H9 (cell line): ENCODE measurements around the gene SLC17A3. TPM values are rescaled to one million over a fixed set of nuclear protein-coding genes. Genes with fewer than 3 reads are reported as not detected.

Experiments used
- DNase-seq: peaks from one replicate; pipeline ENCODE4 v3.0.0-alpha.2; 2017
- H2AFZ ChIP-seq: one replicate; pipeline ENCODE4 v1.6.1; 2013; ENCODE audit warnings: mild to moderate bottlenecking, low read length, control low read depth, moderate library complexity
- H2AK5ac ChIP-seq: 2 replicates; pipeline ENCODE4 v1.6.1; 2013; ENCODE audit warnings: low read length, control low read depth, mixed read lengths; ENCODE audit not compliant: insufficient read length
- H2BK120ac ChIP-seq: one replicate; pipeline ENCODE4 v1.6.1; 2013; ENCODE audit warnings: low read depth, mild to moderate bottlenecking, low read length, control low read depth, inconsistent platforms; ENCODE audit not compliant: poor library complexity, severe bottlenecking
- H2BK12ac ChIP-seq: 2 replicates; pipeline ENCODE4 v1.6.1; 2013; ENCODE audit warnings: low read length, control low read depth, mixed read lengths, low read depth; ENCODE audit not compliant: insufficient read length
- H2BK15ac ChIP-seq: 2 replicates; pipeline ENCODE4 v1.6.1; 2013; ENCODE audit warnings: low read depth, low read length, control low read depth
- H2BK20ac ChIP-seq: one replicate; pipeline ENCODE4 v1.6.1; 2013; ENCODE audit warnings: low read depth, mild to moderate bottlenecking, low read length, control low read depth, inconsistent platforms; ENCODE audit not compliant: poor library complexity, severe bottlenecking
- H2BK5ac ChIP-seq: 2 replicates; pipeline ENCODE4 v1.6.1; 2013; ENCODE audit warnings: low read length, control low read depth, mixed read lengths; ENCODE audit not compliant: insufficient read length
- H3K14ac ChIP-seq: 2 replicates; pipeline ENCODE4 v1.6.1; 2013; ENCODE audit warnings: low read length, control low read depth; ENCODE audit not compliant: insufficient read depth
- H3K18ac ChIP-seq: 2 replicates; pipeline ENCODE4 v1.6.1; 2013; ENCODE audit warnings: low read depth, mild to moderate bottlenecking, mixed read lengths, low read length, control low read depth; ENCODE audit not compliant: insufficient read length
- H3K23ac ChIP-seq: 2 replicates; pipeline ENCODE4 v1.6.1; 2013; ENCODE audit warnings: low read length, control low read depth, mixed read lengths, low read depth; ENCODE audit not compliant: insufficient read length
- H3K23me2 ChIP-seq: 2 replicates; pipeline ENCODE4 v1.6.1; 2013; ENCODE audit warnings: low read depth, mild to moderate bottlenecking, mixed read lengths, low read length, control low read depth; ENCODE audit not compliant: insufficient read length, poor library complexity, severe bottlenecking
- H3K27ac ChIP-seq: 2 replicates; pipeline ENCODE4 v1.5.1; 2013; ENCODE audit warnings: low read length, control low read depth, mixed read lengths, low read depth; ENCODE audit not compliant: insufficient read length
- H3K27me3 ChIP-seq: 2 replicates; pipeline ENCODE4 v1.6.1; 2013; ENCODE audit warnings: low read length, control low read depth, inconsistent platforms; ENCODE audit not compliant: insufficient read depth
- H3K4ac ChIP-seq: 2 replicates; pipeline ENCODE4 v1.6.1; 2013; ENCODE audit warnings: low read depth, mild to moderate bottlenecking, control low read depth, inconsistent platforms, low read length, moderate library complexity
- H3K4me1 ChIP-seq: 2 replicates; pipeline ENCODE4 v1.6.1; 2013; ENCODE audit warnings: low read length, control low read depth, inconsistent platforms; ENCODE audit not compliant: insufficient read depth
- H3K4me2 ChIP-seq: 2 replicates; pipeline ENCODE4 v1.6.1; 2013; ENCODE audit warnings: low read length, control low read depth, mixed read lengths; ENCODE audit not compliant: insufficient read length, insufficient read depth
- H3K56ac ChIP-seq: 2 replicates; pipeline ENCODE4 v1.6.1; 2013; ENCODE audit warnings: low read depth, mild to moderate bottlenecking, mixed read lengths, low read length, control low read depth; ENCODE audit not compliant: insufficient read length
- H3K79me1 ChIP-seq: 2 replicates; pipeline ENCODE4 v1.6.1; 2013; ENCODE audit warnings: low read depth, mild to moderate bottlenecking, moderate library complexity, low read length, control low read depth, inconsistent platforms; ENCODE audit not compliant: insufficient read depth, poor library complexity, severe bottlenecking
- H3K79me2 ChIP-seq: 2 replicates; pipeline ENCODE4 v1.6.1; 2013; ENCODE audit warnings: low read length, control low read depth, inconsistent platforms; ENCODE audit not compliant: insufficient read depth
- H3K9ac ChIP-seq: 2 replicates; pipeline ENCODE4 v1.6.1; 2013; ENCODE audit warnings: low read length, control low read depth, mixed read lengths; ENCODE audit not compliant: insufficient read length; ENCODE audit errors: extremely low read depth
- H3K9me3 ChIP-seq: one replicate; pipeline ENCODE4 v1.6.1; 2013; ENCODE audit warnings: low read depth, low read length, inconsistent platforms; ENCODE audit not compliant: control insufficient read depth
- H3T11ph ChIP-seq: one replicate; pipeline ENCODE4 v1.6.1; 2013; ENCODE audit warnings: mild to moderate bottlenecking, low read length, control low read depth, inconsistent platforms
- H4K20me1 ChIP-seq: one replicate; pipeline ENCODE4 v1.6.1; 2013; ENCODE audit not compliant: control insufficient read depth, insufficient read length, insufficient read depth
- H4K5ac ChIP-seq: 2 replicates; pipeline ENCODE4 v1.6.1; 2013; ENCODE audit warnings: low read depth, mild to moderate bottlenecking, mixed read lengths, low read length, control low read depth; ENCODE audit not compliant: insufficient read length
- H4K8ac ChIP-seq: replicated peaks from 2 replicates; pipeline ENCODE4 v1.6.1; 2013; ENCODE audit warnings: low read length, control low read depth, mixed read lengths, low read depth; ENCODE audit not compliant: insufficient read length
- H4K91ac ChIP-seq: 2 replicates; pipeline ENCODE4 v1.6.1; 2013; ENCODE audit warnings: low read depth, mild to moderate bottlenecking, moderate library complexity, mixed read lengths, low read length, control low read depth; ENCODE audit not compliant: insufficient read length
- H3K27ac Mint-ChIP-seq, 3 experiments: 2 replicates in 2 of 3; 3 replicates in 1 of 3; pipeline ENCODE4 v1.8.0; 2020 to 2021; ENCODE audit warnings: mixed read lengths in 3 of 3, mild to moderate bottlenecking in 1 of 3, moderate library complexity in 1 of 3
- H3K27me3 Mint-ChIP-seq: 2 replicates; pipeline ENCODE4 v1.8.0; 2021; ENCODE audit warnings: low read depth, mild to moderate bottlenecking, moderate library complexity, mixed read lengths
- H3K36me3 Mint-ChIP-seq, 3 experiments: 2 replicates in 2 of 3; 3 replicates in 1 of 3; pipeline ENCODE4 v1.8.0; 2020 to 2021; ENCODE audit warnings: low read depth in 3 of 3, mixed read lengths in 3 of 3; ENCODE audit not compliant: insufficient read depth in 1 of 3
- H3K4me1 Mint-ChIP-seq, 2 experiments: 2 replicates each; pipeline ENCODE4 v1.8.0; 2020; ENCODE audit warnings: mixed read lengths in 2 of 2
- H3K4me3 Mint-ChIP-seq, 2 experiments: 2 replicates in 1 of 2; 3 replicates in 1 of 2; pipeline ENCODE4 v1.8.0; 2020 to 2021; ENCODE audit warnings: mild to moderate bottlenecking in 2 of 2, mixed read lengths in 2 of 2, moderate library complexity in 1 of 2
- H3K9me3 Mint-ChIP-seq, 2 experiments: 2 replicates in 1 of 2; 3 replicates in 1 of 2; pipeline ENCODE4 v1.8.0; 2020; ENCODE audit warnings: mild to moderate bottlenecking in 2 of 2, mixed read lengths in 2 of 2, moderate library complexity in 1 of 2
- total RNA-seq: library from RNA; stranded (reverse); gene quantifications from 2 replicates; pipeline ENCODE4 v1.2.1, GENCODE V29; 2021
- TF ChIP-seq, protein P1 (sequence below): fragments of 200-600 bp; sonication (generic); conservative IDR thresholded peaks from 3 replicates; pipeline ENCODE4 v1.8.0; 2021; ENCODE audit warnings: antibody characterized with exemption, mild to moderate bottlenecking

SLC17A3 gene
- total RNA-seq, 1 experiment from 2014 or later: not detected

DNA sequence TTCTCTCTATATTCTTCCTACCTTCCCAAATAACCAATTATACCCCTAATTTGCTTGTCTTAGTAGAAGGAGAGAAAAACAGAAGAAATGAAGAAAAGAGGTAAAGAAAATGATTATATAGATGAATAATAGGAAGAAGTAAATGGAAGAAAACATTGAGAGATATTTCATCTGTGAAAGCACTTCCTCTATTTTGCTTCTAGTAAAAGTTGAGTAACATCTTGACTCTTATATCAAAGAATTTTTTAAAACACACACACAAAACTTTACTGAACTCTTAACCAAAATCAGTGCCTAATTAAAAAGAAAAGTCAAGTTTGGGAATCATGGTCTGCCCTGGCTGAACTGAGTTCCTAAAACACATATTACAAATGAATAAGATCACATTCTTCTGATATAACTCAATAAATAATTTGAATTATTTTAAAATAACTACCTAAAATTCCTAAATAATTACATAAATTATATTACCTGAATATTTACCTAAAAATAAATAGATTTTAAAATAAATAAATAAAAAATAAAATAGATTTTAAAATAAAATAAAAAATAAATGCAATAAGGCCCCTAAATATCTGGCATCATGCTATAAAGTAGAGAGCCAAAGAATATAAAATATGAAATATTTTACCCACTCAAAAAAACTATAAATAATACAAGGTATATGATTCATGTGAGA lies 47.6 kb upstream of the SLC17A3 start:
- no peaks in the 10 kb centered on the region for H3K36me3 Mint-ChIP-seq

More for the DNA sequence above, 47.6 kb upstream of the SLC17A3 start:
- no peaks in the 10 kb centered on the region for H3K79me2 ChIP-seq
- no peaks in the 10 kb centered on the region for H3K79me1 ChIP-seq
- no peaks in the 10 kb centered on the region for H3K9me3 Mint-ChIP-seq
- H3K14ac ChIP-seq: no peak overlapping the region
- no peak overlapping the region for H4K8ac ChIP-seq
- no peak for DNase-seq
- H3K56ac ChIP-seq: no peak overlapping the region
- H4K91ac ChIP-seq: no peak overlapping the region
- no peak overlapping the region for H2AFZ ChIP-seq
- H2AK5ac ChIP-seq: no peak overlapping the region
- no peak overlapping the region for H3K4ac ChIP-seq
- no peak overlapping the region for H3K27ac ChIP-seq
- no peaks in the 10 kb centered on the region for H4K20me1 ChIP-seq
- H2BK5ac ChIP-seq: no peak overlapping the region
- no peaks in the 10 kb centered on the region for H3K23me2 ChIP-seq
- H3K4me3 Mint-ChIP-seq: no peak overlapping the region
- no peaks in the 10 kb centered on the region for H3K27me3 ChIP-seq
- H3K4me2 ChIP-seq: no peak overlapping the region
- H4K5ac ChIP-seq: no peak overlapping the region
- H3K9ac ChIP-seq: no peak overlapping the region
- H2BK15ac ChIP-seq: no peak overlapping the region
- TF ChIP-seq, protein P1, sequence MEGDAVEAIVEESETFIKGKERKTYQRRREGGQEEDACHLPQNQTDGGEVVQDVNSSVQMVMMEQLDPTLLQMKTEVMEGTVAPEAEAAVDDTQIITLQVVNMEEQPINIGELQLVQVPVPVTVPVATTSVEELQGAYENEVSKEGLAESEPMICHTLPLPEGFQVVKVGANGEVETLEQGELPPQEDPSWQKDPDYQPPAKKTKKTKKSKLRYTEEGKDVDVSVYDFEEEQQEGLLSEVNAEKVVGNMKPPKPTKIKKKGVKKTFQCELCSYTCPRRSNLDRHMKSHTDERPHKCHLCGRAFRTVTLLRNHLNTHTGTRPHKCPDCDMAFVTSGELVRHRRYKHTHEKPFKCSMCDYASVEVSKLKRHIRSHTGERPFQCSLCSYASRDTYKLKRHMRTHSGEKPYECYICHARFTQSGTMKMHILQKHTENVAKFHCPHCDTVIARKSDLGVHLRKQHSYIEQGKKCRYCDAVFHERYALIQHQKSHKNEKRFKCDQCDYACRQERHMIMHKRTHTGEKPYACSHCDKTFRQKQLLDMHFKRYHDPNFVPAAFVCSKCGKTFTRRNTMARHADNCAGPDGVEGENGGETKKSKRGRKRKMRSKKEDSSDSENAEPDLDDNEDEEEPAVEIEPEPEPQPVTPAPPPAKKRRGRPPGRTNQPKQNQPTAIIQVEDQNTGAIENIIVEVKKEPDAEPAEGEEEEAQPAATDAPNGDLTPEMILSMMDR: no peak
- no peak overlapping the region for H2BK120ac ChIP-seq
- H3K27me3 Mint-ChIP-seq: no peaks in the 10 kb centered on the region
- H3K27ac Mint-ChIP-seq: no peak overlapping the region
- no peak overlapping the region for H3K18ac ChIP-seq
- no peak overlapping the region for H2BK20ac ChIP-seq
- peaks cover 3% of the 10 kb centered on the region; the same call in 1 of the 2 replicates for H3K4me1 ChIP-seq
- H3T11ph ChIP-seq: no peak overlapping the region
- H2BK12ac ChIP-seq: no peak overlapping the region
- peaks cover 3 to 7% of the 10 kb centered on the region in 2 experiments; a peak in 2 of 4 replicates for H3K4me1 Mint-ChIP-seq
- no peaks in the 10 kb centered on the region for H3K9me3 ChIP-seq
- no peak overlapping the region for H3K23ac ChIP-seq
